H9 (cell line): Measurements from ENCODE around the gene UQCRFS1. TPM values are rescaled to one million over a fixed set of nuclear protein-coding genes. Genes with fewer than 3 reads are reported as not detected.

ENCODE experiments used
- DNase-seq: peaks from one replicate; pipeline ENCODE4 v3.0.0-alpha.2; 2017
- H2AFZ ChIP-seq: one replicate; pipeline ENCODE4 v1.6.1; 2013; ENCODE audit warnings: mild to moderate bottlenecking, low read length, control low read depth, moderate library complexity
- H2AK5ac ChIP-seq: 2 replicates; pipeline ENCODE4 v1.6.1; 2013; ENCODE audit warnings: low read length, control low read depth, mixed read lengths; ENCODE audit not compliant: insufficient read length
- H2BK120ac ChIP-seq: one replicate; pipeline ENCODE4 v1.6.1; 2013; ENCODE audit warnings: low read depth, mild to moderate bottlenecking, low read length, control low read depth, inconsistent platforms; ENCODE audit not compliant: poor library complexity, severe bottlenecking
- H2BK12ac ChIP-seq: 2 replicates; pipeline ENCODE4 v1.6.1; 2013; ENCODE audit warnings: low read length, control low read depth, mixed read lengths, low read depth; ENCODE audit not compliant: insufficient read length
- H2BK15ac ChIP-seq: 2 replicates; pipeline ENCODE4 v1.6.1; 2013; ENCODE audit warnings: low read depth, low read length, control low read depth
- H2BK20ac ChIP-seq: one replicate; pipeline ENCODE4 v1.6.1; 2013; ENCODE audit warnings: low read depth, mild to moderate bottlenecking, low read length, control low read depth, inconsistent platforms; ENCODE audit not compliant: poor library complexity, severe bottlenecking
- H2BK5ac ChIP-seq: 2 replicates; pipeline ENCODE4 v1.6.1; 2013; ENCODE audit warnings: low read length, control low read depth, mixed read lengths; ENCODE audit not compliant: insufficient read length
- H3K14ac ChIP-seq: 2 replicates; pipeline ENCODE4 v1.6.1; 2013; ENCODE audit warnings: low read length, control low read depth; ENCODE audit not compliant: insufficient read depth
- H3K18ac ChIP-seq: 2 replicates; pipeline ENCODE4 v1.6.1; 2013; ENCODE audit warnings: low read depth, mild to moderate bottlenecking, mixed read lengths, low read length, control low read depth; ENCODE audit not compliant: insufficient read length
- H3K23ac ChIP-seq: 2 replicates; pipeline ENCODE4 v1.6.1; 2013; ENCODE audit warnings: low read length, control low read depth, mixed read lengths, low read depth; ENCODE audit not compliant: insufficient read length
- H3K23me2 ChIP-seq: 2 replicates; pipeline ENCODE4 v1.6.1; 2013; ENCODE audit warnings: low read depth, mild to moderate bottlenecking, mixed read lengths, low read length, control low read depth; ENCODE audit not compliant: insufficient read length, poor library complexity, severe bottlenecking
- H3K27ac ChIP-seq: 2 replicates; pipeline ENCODE4 v1.5.1; 2013; ENCODE audit warnings: low read length, control low read depth, mixed read lengths, low read depth; ENCODE audit not compliant: insufficient read length
- H3K27me3 ChIP-seq: 2 replicates; pipeline ENCODE4 v1.6.1; 2013; ENCODE audit warnings: low read length, control low read depth, inconsistent platforms; ENCODE audit not compliant: insufficient read depth
- H3K4ac ChIP-seq: 2 replicates; pipeline ENCODE4 v1.6.1; 2013; ENCODE audit warnings: low read depth, mild to moderate bottlenecking, control low read depth, inconsistent platforms, low read length, moderate library complexity
- H3K4me1 ChIP-seq: 2 replicates; pipeline ENCODE4 v1.6.1; 2013; ENCODE audit warnings: low read length, control low read depth, inconsistent platforms; ENCODE audit not compliant: insufficient read depth
- H3K4me2 ChIP-seq: 2 replicates; pipeline ENCODE4 v1.6.1; 2013; ENCODE audit warnings: low read length, control low read depth, mixed read lengths; ENCODE audit not compliant: insufficient read length, insufficient read depth
- H3K56ac ChIP-seq: 2 replicates; pipeline ENCODE4 v1.6.1; 2013; ENCODE audit warnings: low read depth, mild to moderate bottlenecking, mixed read lengths, low read length, control low read depth; ENCODE audit not compliant: insufficient read length
- H3K79me1 ChIP-seq: 2 replicates; pipeline ENCODE4 v1.6.1; 2013; ENCODE audit warnings: low read depth, mild to moderate bottlenecking, moderate library complexity, low read length, control low read depth, inconsistent platforms; ENCODE audit not compliant: insufficient read depth, poor library complexity, severe bottlenecking
- H3K79me2 ChIP-seq: 2 replicates; pipeline ENCODE4 v1.6.1; 2013; ENCODE audit warnings: low read length, control low read depth, inconsistent platforms; ENCODE audit not compliant: insufficient read depth
- H3K9ac ChIP-seq: 2 replicates; pipeline ENCODE4 v1.6.1; 2013; ENCODE audit warnings: low read length, control low read depth, mixed read lengths; ENCODE audit not compliant: insufficient read length; ENCODE audit errors: extremely low read depth
- H3K9me3 ChIP-seq: one replicate; pipeline ENCODE4 v1.6.1; 2013; ENCODE audit warnings: low read depth, low read length, inconsistent platforms; ENCODE audit not compliant: control insufficient read depth
- H3T11ph ChIP-seq: one replicate; pipeline ENCODE4 v1.6.1; 2013; ENCODE audit warnings: mild to moderate bottlenecking, low read length, control low read depth, inconsistent platforms
- H4K20me1 ChIP-seq: one replicate; pipeline ENCODE4 v1.6.1; 2013; ENCODE audit not compliant: control insufficient read depth, insufficient read length, insufficient read depth
- H4K5ac ChIP-seq: 2 replicates; pipeline ENCODE4 v1.6.1; 2013; ENCODE audit warnings: low read depth, mild to moderate bottlenecking, mixed read lengths, low read length, control low read depth; ENCODE audit not compliant: insufficient read length
- H4K8ac ChIP-seq: replicated peaks from 2 replicates; pipeline ENCODE4 v1.6.1; 2013; ENCODE audit warnings: low read length, control low read depth, mixed read lengths, low read depth; ENCODE audit not compliant: insufficient read length
- H4K91ac ChIP-seq: 2 replicates; pipeline ENCODE4 v1.6.1; 2013; ENCODE audit warnings: low read depth, mild to moderate bottlenecking, moderate library complexity, mixed read lengths, low read length, control low read depth; ENCODE audit not compliant: insufficient read length
- H3K27ac Mint-ChIP-seq, 3 experiments: 2 replicates in 2 of 3; 3 replicates in 1 of 3; pipeline ENCODE4 v1.8.0; 2020 to 2021; ENCODE audit warnings: mixed read lengths in 3 of 3, mild to moderate bottlenecking in 1 of 3, moderate library complexity in 1 of 3
- H3K27me3 Mint-ChIP-seq: 2 replicates; pipeline ENCODE4 v1.8.0; 2021; ENCODE audit warnings: low read depth, mild to moderate bottlenecking, moderate library complexity, mixed read lengths
- H3K36me3 Mint-ChIP-seq, 3 experiments: 2 replicates in 2 of 3; 3 replicates in 1 of 3; pipeline ENCODE4 v1.8.0; 2020 to 2021; ENCODE audit warnings: low read depth in 3 of 3, mixed read lengths in 3 of 3; ENCODE audit not compliant: insufficient read depth in 1 of 3
- H3K4me1 Mint-ChIP-seq, 2 experiments: 2 replicates each; pipeline ENCODE4 v1.8.0; 2020; ENCODE audit warnings: mixed read lengths in 2 of 2
- H3K4me3 Mint-ChIP-seq, 2 experiments: 2 replicates in 1 of 2; 3 replicates in 1 of 2; pipeline ENCODE4 v1.8.0; 2020 to 2021; ENCODE audit warnings: mild to moderate bottlenecking in 2 of 2, mixed read lengths in 2 of 2, moderate library complexity in 1 of 2
- H3K9me3 Mint-ChIP-seq, 2 experiments: 2 replicates in 1 of 2; 3 replicates in 1 of 2; pipeline ENCODE4 v1.8.0; 2020; ENCODE audit warnings: mild to moderate bottlenecking in 2 of 2, mixed read lengths in 2 of 2, moderate library complexity in 1 of 2
- CTCF ChIP-seq: fragments of 200-600 bp; sonication (generic); conservative IDR thresholded peaks from 3 replicates; pipeline ENCODE4 v1.8.0; 2021; ENCODE audit warnings: antibody characterized with exemption, mild to moderate bottlenecking
- WGBS: extraction: QIAGEN DNeasy Blood & Tissue Kit; methylation state at CpG from one replicate; pipeline ENCODE4 v1.1.7; 2013; ENCODE audit warnings: missing lambda C conversion rate, low lambda C conversion rate, mixed read lengths; ENCODE audit not compliant: insufficient read length; ENCODE audit errors: extremely low coverage; 5-methylcytosine and 5-hydroxymethylcytosine counted together
- total RNA-seq: library from RNA; stranded (reverse); gene quantifications from 2 replicates; pipeline ENCODE4 v1.2.1, GENCODE V29; 2021

The UQCRFS1 gene
- total RNA-seq, 1 experiment from 2014 or later, result 46.1 TPM

GRCh38 chr19:29202281-29202680 lies 10.7 kb downstream of the UQCRFS1 start:
- Histone ChIP-seq H3K9me3 (no peaks in the 10 kb centered on the region), H3K18ac (no peak overlapping the region), H3K23me2 (no peaks in the 10 kb centered on the region), H3K23ac (no peak overlapping the region), H2AFZ (no peak overlapping the region), H3K27ac (no peak overlapping the region), H3K27me3 (no peaks in the 10 kb centered on the region), H4K20me1 (no peaks in the 10 kb centered on the region), H2BK12ac (no peak overlapping the region), H2BK120ac (no peak overlapping the region), H3K9ac (no peak overlapping the region), H2AK5ac (no peak overlapping the region), H4K91ac (no peak overlapping the region), H3K4ac (no peak overlapping the region), H4K8ac (no peak overlapping the region), H3K4me1 (no peaks in the 10 kb centered on the region), H3K14ac (no peak overlapping the region), H2BK5ac (no peak overlapping the region), H2BK20ac (no peak overlapping the region), H3K56ac (no peak overlapping the region), H2BK15ac (no peak overlapping the region), H3K4me2 (no peak overlapping the region), H4K5ac (no peak overlapping the region), H3K79me1 (no peaks in the 10 kb centered on the region), H3T11ph (no peak overlapping the region), H3K79me2 (peaks cover 3% of the 10 kb centered on the region; the same call in 1 of the 2 replicates)
- Mint-ChIP-seq H3K4me1 (peaks cover 6 to 9% of the 10 kb centered on the region in 2 experiments; a peak in 2 of 4 replicates), H3K36me3 (peaks cover 13 to 19% (median 17%) of the 10 kb centered on the region in 3 experiments), H3K27ac (no peak overlapping the region), H3K4me3 (no peak overlapping the region), H3K27me3 (no peaks in the 10 kb centered on the region), H3K9me3 (peaks cover 8 to 15% of the 10 kb centered on the region in 2 experiments)
- WGBS, result no CpG with 5 or more reads among the region's 2 CpGs
- 0 out of 3 replicates have a peak, but pooled peaks have one; percentile 13 for TF ChIP-seq CTCF
- DNase-seq, result no peak
